Measurements from ENCODE around the gene FIG4. TPM values are rescaled to one million over a fixed set of nuclear protein-coding genes. Genes with fewer than 3 reads are reported as not detected.
"Not testable (repeated sequence)": the region's sequence is repeated elsewhere in the genome, so short reads cannot be mapped to it uniquely, and the experiment has no call there.

FIG4 gene
- total RNA-seq, 4 donors from 2014 or later = 12.3 to 19.9 (median 17.1) TPM

DNA sequence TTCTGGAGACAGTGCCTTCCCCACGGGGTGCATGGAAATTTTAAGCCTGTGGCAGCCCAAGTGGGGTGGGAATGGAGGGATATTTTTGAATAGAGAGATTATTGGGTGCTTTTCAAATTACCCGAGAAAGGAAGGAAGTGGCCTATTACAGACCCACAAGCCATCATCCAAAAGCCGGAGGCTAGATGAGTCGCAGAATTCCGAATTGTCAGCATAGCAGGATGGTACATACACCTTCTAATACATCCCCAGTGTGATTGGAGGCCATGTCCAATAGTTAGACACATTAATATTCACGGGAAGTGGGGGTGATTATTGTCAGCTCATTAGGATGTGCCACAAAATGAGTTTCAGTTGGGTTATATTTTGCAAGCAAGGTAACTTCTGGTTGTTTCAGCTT lies 133.0 kb downstream of the FIG4 start:
- intact Hi-C loops (cut with DNase I) = no loop called here
- H3K9me3 ChIP-seq = no peaks in the 10 kb centered on the region
- H3K36me3 ChIP-seq = peaks cover 21 to 45% (median 24%) of the 10 kb centered on the region in 4 donors
- WGBS = 87% methylated on average over 6 of the region's 6 CpGs
- H3K4me1 ChIP-seq = no peaks in the 10 kb centered on the region
- no peak overlapping the region for H3K27ac ChIP-seq (replicated peaks in 1 of 4)
- H3K4me3 ChIP-seq = no peak overlapping the region
- no peaks in the 10 kb centered on the region for H3K27me3 ChIP-seq
- no peak for DNase-seq (ENCODE audit: extremely low spot score)
- no peak for TF ChIP-seq POLR2A (IDR thresholded peaks at IDR 0.05; ENCODE audit: low read depth)
- no peak for TF ChIP-seq EP300 (IDR thresholded peaks at IDR 0.05)
- TF ChIP-seq POLR2AphosphoS5 (IDR thresholded peaks at IDR 0.05) = no peak
- TF ChIP-seq, protein P1, sequence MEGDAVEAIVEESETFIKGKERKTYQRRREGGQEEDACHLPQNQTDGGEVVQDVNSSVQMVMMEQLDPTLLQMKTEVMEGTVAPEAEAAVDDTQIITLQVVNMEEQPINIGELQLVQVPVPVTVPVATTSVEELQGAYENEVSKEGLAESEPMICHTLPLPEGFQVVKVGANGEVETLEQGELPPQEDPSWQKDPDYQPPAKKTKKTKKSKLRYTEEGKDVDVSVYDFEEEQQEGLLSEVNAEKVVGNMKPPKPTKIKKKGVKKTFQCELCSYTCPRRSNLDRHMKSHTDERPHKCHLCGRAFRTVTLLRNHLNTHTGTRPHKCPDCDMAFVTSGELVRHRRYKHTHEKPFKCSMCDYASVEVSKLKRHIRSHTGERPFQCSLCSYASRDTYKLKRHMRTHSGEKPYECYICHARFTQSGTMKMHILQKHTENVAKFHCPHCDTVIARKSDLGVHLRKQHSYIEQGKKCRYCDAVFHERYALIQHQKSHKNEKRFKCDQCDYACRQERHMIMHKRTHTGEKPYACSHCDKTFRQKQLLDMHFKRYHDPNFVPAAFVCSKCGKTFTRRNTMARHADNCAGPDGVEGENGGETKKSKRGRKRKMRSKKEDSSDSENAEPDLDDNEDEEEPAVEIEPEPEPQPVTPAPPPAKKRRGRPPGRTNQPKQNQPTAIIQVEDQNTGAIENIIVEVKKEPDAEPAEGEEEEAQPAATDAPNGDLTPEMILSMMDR (IDR thresholded peaks at IDR 0.05) = no peak

DNA sequence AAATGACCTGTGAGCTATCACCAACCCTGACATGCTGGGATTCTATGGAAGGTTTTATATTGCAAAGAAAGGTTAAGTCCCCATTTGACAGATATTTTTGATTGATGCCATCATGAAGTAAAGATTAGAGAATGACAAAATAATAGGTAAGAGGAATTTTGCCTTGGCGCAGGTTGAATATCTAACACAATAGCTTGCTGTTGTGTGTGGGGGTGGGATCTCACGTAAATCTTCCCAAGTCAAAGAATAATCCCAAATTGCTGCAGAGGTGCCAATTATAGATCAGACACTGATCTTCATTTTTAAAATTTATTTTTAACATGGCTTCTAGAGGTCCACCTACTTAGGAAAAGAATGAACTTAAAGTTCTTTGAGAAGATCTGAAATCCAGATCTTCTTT lies 135.5 kb downstream of the FIG4 start:
- intact Hi-C loops (cut with DNase I) = no loop called here
- Histone ChIP-seq H3K4me3 (no peak overlapping the region), H3K27me3 (no peaks in the 10 kb centered on the region), H3K9me3 (no peaks in the 10 kb centered on the region), H3K36me3 (peaks cover 21 to 49% (median 24%) of the 10 kb centered on the region in 4 donors), H3K27ac (replicated peaks in 1 of 4) (no peak overlapping the region), H3K4me1 (no peaks in the 10 kb centered on the region)
- 98% methylated on average over 2 of the region's 2 CpGs for WGBS
- TF ChIP-seq, protein P1 (IDR thresholded peaks at IDR 0.05) = no peak
- TF ChIP-seq EP300 (IDR thresholded peaks at IDR 0.05) = no peak
- no peak for TF ChIP-seq POLR2A (IDR thresholded peaks at IDR 0.05; ENCODE audit: low read depth)
- TF ChIP-seq POLR2AphosphoS5 (IDR thresholded peaks at IDR 0.05) = no peak
- no peak for DNase-seq (ENCODE audit: extremely low spot score)

DNA sequence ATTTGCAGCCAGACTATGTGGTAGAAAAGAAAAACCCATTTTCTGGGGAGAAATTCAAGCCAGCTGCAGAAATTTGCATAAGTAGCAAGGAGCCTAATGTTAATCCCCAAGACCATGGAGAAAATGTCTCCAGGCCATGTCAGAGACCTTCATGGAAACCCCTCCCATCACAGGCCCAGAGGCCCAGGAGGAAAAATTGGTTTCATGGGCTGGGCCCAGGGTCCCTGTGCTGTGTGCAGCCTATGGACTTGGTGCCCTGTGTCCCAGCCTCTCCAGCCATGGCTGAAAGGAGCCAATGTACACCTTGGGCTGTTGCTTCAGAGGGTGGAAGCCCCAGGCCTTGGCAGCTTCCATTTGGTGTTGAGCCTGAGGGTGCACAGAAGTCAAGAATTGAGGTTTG lies 140.3 kb downstream of the FIG4 start:
- H3K27me3 ChIP-seq; H3K9me3 ChIP-seq; H3K4me3 ChIP-seq; H3K27ac ChIP-seq (replicated peaks in 1 of 4); intact Hi-C loops (cut with DNase I); DNase-seq (ENCODE audit: extremely low spot score): not testable (repeated sequence)
- Histone ChIP-seq H3K36me3 (peaks cover 3 to 28% (median 6%) of the 10 kb centered on the region in 4 donors), H3K4me1 (peaks cover 0 to 14% (median 6%) of the 10 kb centered on the region in 4 donors)

DNA sequence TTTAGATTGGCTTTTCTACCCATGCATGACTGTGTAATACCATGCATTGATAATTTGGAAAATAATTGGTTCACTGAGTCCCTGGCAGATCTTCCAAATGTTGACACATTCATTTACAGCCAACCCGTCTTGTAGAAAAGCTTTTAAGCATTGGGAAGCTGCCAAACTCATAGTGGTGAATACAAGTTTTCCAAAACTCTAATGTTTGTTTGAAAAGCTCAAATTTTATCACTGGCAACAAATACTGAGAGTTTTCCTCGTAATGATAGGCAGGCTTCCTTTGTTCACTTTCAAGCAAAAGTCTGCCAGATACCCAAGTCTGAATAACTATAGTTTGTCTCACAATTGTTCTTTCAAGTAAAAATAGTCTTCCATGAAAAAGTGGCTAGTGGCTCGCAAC lies 143.0 kb downstream of the FIG4 start:
- no peak for TF ChIP-seq POLR2AphosphoS5 (IDR thresholded peaks at IDR 0.05)
- Histone ChIP-seq H3K4me1 (peaks cover 0 to 14% (median 6%) of the 10 kb centered on the region in 4 donors), H3K36me3 (peaks cover 0 to 9% (median 0%) of the 10 kb centered on the region in 4 donors), H3K27me3 (no peaks in the 10 kb centered on the region), H3K27ac (replicated peaks in 1 of 4) (no peak overlapping the region), H3K9me3 (no peaks in the 10 kb centered on the region), H3K4me3 (no peak overlapping the region)
- WGBS = 25% methylated on average over 3 of the region's 3 CpGs
- intact Hi-C loops (cut with DNase I) = no loop called here
- DNase-seq (ENCODE audit: extremely low spot score) = no peak

DNA sequence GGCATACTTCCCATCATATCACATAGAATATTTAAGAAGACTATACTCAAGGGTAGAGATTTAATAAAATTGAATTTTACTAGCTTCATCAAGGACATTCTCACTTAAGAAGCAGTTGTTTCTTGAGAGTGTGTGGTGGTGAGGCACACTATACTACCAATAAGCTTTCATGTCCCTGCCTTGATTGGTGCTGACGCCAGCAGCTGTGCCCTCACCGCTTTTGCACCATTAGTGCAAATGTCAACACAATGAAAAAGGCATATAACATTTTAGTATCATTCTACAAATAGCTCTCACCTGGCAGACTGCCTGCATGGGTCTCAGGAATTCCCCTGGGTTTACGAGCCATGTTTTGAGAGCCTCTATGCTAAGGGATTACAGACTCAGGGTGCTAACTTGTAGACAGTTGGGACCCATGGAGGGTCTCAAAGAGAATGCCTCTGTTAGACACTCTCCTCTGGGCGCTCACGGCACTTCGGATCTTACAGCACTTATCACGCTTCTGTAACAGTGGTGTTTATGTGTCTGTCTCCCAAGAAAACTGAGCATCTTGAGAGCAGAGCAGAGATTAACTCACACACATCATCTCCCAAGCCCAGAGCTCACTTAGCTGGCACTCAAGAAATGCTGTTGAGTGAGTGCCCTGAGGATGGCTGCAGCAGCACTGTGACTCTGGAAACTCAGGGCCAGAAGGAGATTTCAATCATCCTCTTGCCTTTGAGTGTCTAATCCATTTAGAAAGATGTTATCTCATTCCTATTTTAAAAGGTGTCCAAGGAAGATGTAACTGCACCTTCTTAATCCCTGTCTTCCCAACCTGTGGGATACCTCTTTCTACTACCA lies 143.7 kb downstream of the FIG4 start:
- Histone ChIP-seq H3K27ac (replicated peaks in 1 of 4) (no peak overlapping the region), H3K27me3 (no peaks in the 10 kb centered on the region), H3K9me3 (no peaks in the 10 kb centered on the region), H3K4me3 (no peak overlapping the region), H3K36me3 (peaks cover 0 to 2% (median 0%) of the 10 kb centered on the region in 4 donors), H3K4me1 (peaks cover 0 to 14% (median 6%) of the 10 kb centered on the region in 4 donors)
- no peak for DNase-seq (ENCODE audit: extremely low spot score)
- 59% methylated on average over 7 of the region's 7 CpGs for WGBS
- intact Hi-C loops (cut with DNase I) = no loop called here
- TF ChIP-seq POLR2AphosphoS5 (IDR thresholded peaks at IDR 0.05) = no peak
- TF ChIP-seq EP300 (IDR thresholded peaks at IDR 0.05) = no peak
- TF ChIP-seq, protein P1 (IDR thresholded peaks at IDR 0.05) = no peak
- no peak for TF ChIP-seq POLR2A (IDR thresholded peaks at IDR 0.05; ENCODE audit: low read depth)
